Renal cortex interstitium (tissue), 3 donors: ENCODE measurements around the gene FRK. TPM values are rescaled to one million over a fixed set of nuclear protein-coding genes. Genes with fewer than 3 reads are reported as not detected.

ENCODE experiments used
- polyA plus RNA-seq, 3 donors: library from polyadenylated mRNA; unstranded; fragments of 120-200 nt; gene quantifications; one replicate each; pipeline ENCODE4 v1.2.1, GENCODE V29; 2013; ENCODE audit not compliant: insufficient read length in 3 of 3

FRK gene
- polyA plus RNA-seq, 3 donors: 3.8 to 8.3 (median 4.9) TPM

Other genes with a start within 250 kb of the FRK start
- gene NT5DC1, start 40.0 kb upstream of the FRK start, polyA plus RNA-seq: 10 to 100 TPM; 40.7 to 47.7 (median 45.2) TPM
- gene COL10A1, start 65.2 kb upstream of the FRK start, polyA plus RNA-seq: under 1 TPM; 0.30 to 0.66 (median 0.48) TPM
- 10 to 100 TPM; 59.6 to 63.2 (median 60.3) TPM for gene TSPYL4, start 193.2 kb upstream of the FRK start, polyA plus RNA-seq
- 100 to 1,000 TPM; 100 to 105 (median 101) TPM for gene TSPYL1, start 219.0 kb upstream of the FRK start, polyA plus RNA-seq